Measurements from ENCODE around the gene SRR. TPM values are rescaled to one million over a fixed set of nuclear protein-coding genes. Genes with fewer than 3 reads are reported as not detected.

Gene SRR
- total RNA-seq, 2 donors from 2014 or later = 7.4 to 10.9 TPM

DNA sequence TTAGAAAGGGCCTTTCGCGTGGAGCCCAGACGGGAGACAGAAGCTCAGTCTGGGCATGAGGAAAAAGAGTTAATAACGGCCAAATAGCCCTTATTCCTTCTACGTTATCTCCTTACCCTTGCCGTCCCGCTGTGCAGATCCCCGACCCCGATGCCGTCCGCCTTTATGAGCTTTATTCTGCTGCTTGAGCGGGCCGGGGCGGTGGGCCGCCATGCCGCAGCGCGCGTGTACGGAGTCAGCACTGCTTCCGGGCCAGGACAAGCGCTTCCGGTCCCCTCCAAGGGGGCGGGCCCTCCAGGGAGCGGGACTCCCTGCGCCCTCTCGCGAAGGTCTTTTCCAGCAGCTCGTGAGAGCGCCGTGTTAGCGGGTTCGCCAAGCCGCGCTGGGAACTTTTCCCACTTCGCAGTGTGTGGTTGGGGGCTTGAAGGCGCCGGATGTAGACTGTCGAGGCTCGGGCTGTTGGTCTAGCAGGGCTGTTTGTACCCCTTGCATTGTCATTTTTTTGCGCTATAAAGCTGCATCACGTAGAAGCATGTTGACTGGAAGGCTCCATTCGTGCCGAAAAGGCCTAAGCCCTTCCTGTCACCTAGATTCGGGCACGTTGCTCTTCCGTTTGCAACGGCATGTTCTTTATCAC, 32.6 kb downstream of the SRR start, which contains the start of gene TSR1:
TSR1 (minus strand) TSS at position 243 of the 637 bp plus-strand sequence; CDS start at position 213, 30 bp downstream.
- intact Hi-C loops (cut with DNase I) = no loop called here
- DNase-seq (ENCODE audit: low spot score) = peak; percentile 98

DNA sequence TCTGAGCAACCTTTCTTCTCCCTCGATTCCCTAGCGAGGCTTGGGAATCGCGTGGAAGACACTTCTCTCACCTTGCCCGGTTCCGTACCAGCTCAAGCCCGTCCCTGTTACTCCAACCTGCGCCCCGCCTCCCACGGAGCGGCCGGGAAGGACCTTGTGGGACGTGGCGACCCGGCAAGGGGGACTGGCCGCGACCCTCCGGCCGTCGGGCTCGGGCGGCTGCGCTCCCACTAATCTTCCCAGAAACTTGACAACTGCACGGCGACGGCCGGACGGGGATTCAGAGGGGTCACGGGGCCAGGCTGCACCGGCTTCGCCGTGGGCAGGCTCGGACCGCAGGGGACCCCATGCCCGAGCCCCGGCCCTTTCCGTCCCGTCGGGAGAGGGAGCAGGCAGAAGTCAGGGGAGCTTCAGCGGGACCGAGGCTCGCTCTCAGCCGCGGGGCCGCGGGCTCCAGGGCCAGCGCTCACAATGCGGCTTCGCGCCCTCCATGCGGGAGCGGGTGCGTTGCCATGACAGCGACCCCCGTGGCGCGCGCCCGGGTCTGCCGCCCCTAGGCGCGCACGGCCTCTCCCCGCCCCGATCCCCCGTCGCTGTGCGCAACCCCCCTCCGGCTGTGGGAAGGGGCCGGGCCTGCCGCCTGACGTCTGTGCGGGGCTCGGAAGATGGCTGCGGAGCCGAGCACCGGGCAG, 33.2 kb downstream of the SRR start, which contains the start of gene SGSM2:
SGSM2 (plus strand) TSS at position 650 of the 692 bp plus-strand sequence. CDS start 188 bp downstream, outside the sequence.
- intact Hi-C loops (cut with DNase I) = no loop called here
- peak; percentile 88 for DNase-seq (ENCODE audit: low spot score)

DNA sequence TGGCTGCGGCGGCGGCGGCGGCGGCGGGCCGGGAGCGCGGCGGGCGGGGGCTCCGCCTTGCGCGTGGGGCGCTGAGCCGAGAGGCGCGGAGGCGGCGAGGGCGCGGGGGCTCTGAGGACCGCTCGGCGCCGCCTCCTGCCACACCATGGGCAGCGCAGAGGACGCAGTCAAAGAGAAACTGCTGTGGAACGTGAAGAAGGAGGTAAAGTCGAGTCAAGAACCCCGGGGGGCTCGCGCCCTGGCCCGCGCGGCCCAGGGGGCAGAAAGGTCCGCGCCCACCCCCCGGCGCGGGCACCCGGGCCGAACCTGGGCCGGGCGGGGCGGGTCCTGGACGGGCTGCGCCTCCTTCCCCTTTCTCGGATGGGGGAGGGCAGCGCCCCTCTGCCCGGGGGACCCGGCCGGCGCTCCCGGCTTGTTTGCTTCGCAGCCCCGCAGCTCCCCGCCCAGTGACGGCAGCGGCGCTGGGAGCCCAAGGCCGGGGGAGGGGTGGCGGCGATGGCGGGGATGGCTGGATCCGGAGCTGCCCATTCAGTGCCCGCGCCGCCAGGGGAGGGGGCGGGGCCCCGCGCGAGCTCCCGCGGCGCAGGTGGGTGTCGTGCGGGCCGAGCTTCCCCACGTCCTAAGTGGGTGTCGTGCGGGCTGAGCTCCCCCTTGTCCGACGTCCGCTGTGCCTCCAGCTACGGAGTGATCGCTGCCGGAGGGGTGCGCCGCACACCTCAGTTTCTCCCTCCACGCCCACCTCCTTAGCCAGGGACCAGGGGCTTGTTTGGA, 34.0 kb downstream of the SRR start:
- DNase-seq (ENCODE audit: low spot score) = peak; percentile 86
- intact Hi-C loops (cut with DNase I) = no loop called here

DNA sequence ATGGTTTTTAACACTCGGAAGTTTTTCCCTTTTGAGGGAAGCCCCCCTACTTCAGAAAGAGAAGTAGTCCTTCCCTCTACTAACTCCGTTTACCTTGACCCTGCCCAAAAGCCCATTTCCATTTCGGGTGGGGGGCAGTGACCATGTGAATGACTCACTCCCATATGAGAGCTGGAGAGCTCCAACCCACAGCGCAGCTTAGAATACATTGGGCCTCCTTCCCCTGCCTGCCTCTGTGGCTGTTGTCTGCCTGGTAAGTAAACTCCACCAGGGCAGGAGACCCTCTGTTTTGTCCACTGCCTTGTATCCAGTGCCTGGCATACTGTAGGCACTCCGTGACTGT, 34.5 kb downstream of the SRR start:
- DNase-seq (ENCODE audit: low spot score) = no peak
- intact Hi-C loops (cut with DNase I) = no loop called here

DNA sequence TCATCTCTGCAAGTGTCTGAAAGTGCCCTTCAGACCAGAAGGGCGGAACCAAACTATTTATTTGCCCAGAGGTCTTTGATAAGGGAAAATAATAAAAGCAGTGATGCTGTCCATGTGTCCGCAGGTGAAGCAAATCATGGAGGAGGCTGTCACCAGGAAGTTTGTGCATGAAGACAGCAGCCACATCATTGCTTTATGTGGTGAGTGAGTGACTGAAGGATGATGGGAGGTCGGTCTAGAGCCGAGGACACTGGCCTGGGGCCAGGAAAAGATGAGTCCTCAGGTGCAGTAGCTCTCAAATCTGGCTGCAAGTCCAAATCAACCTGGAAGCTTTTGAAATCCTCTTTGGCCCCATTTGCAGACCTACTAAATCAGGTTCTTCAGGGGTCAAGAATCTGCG, 39.7 kb downstream of the SRR start:
- intact Hi-C loops (cut with DNase I) = no loop called here
- DNase-seq (ENCODE audit: low spot score) = no peak

DNA sequence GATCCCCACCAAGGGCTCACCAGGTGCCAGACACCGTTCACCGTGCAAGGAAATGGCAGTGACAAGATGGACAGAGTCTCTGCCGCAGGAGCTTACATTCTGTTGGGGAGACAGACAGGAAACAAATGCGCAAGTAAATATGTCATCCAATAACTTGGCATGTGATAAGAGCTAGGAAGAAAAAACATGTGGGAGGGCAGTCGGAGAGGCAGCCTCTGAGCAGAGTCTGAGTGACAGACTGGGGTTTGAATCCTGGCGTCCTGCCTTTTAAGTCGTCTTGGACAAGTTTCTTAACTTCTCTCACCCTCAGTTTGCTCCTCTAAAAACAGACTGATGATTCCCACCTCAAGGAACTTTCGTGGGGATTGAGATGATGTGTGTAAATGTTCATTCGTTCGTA, 40.8 kb downstream of the SRR start:
- intact Hi-C loops (cut with DNase I) = no loop called here
- DNase-seq (ENCODE audit: low spot score) = no peak

DNA sequence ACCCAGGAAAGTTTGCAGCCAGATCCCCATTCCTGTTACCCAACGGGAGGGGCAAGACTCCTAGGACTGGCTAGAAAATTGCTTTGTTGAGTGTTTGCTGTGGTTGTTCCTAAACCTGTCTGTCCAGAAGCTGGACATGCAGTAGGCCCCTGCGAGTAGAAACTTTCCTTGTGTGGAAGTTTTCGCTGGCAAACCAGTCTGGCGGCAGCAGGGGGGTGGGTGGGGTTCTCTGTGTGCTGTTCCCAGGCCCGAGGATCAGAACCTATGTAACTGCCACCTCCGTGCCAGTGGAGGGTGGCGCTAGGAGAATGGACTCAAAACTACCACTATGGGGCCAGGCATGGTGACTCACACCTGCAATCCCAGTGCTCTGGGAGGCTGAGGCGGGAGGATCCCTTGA, 42.7 kb downstream of the SRR start:
- DNase-seq (ENCODE audit: low spot score) = no peak
- intact Hi-C loops (cut with DNase I) = no loop called here

DNA sequence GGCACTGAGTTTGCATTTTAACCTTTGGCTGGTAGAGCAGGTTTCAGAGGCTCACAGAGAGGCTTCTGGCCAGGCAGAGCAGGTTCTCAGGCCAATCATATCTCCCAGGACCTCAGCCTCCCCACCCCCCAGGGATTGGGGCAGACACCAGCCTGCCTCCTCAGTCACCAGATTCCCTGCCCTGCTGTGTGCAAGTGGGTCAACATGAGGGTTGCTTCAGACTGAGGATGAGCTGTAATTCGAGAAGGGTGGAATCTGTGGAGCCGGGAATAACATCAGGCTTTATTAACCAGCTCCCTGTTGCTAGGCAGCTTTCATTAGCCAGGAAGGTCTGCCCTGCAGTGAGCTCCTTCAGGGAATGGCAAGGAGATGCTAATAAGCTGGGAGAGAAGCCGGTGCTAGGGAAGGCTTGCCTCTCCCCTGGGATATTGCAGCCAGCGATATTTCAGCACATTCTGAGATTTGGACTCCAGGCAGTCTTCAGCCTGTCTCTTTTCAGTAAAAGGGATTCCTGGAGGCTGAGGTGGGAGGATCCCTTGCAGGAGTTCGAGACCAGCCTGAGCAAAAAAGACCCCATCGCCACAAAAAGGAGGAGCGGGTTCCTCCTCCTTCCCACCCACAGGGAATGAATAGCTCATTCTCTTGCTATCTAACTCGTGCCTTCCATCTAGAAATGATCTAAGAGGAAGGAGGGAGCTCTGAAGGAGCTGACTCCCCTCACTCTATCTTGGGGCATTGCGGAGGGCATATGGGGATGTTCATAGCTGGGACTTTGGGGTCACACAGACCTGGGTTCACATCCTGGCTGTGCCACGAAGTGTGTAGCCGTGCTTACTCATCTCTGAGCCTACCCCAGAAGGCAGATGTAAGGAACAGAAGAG, 44.3 kb downstream of the SRR start:
- no peak for DNase-seq (ENCODE audit: low spot score)
- intact Hi-C loops (cut with DNase I) = no loop called here

DNA sequence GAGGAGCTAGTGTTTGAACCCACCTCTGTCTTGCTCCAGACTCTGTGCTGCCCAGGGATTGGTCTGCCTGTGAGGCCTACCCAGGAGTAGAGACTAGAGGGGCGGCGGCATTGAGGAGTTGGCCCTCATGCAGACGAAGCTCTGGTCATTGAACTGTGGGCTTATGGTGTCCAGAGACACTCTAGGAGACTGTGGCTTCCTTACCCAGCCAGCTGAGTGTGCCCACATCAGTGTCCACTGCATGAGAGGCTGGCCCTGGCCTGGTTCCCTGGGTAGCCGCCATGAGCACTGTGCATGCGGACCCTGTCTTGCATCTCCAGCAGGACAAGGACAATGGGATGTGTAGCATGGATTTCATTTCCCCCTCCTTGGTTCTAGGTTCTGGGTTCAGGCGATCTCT, 47.5 kb downstream of the SRR start:
- peak; percentile 67 for DNase-seq (ENCODE audit: low spot score)
- intact Hi-C loops (cut with DNase I) = no loop called here

DNA sequence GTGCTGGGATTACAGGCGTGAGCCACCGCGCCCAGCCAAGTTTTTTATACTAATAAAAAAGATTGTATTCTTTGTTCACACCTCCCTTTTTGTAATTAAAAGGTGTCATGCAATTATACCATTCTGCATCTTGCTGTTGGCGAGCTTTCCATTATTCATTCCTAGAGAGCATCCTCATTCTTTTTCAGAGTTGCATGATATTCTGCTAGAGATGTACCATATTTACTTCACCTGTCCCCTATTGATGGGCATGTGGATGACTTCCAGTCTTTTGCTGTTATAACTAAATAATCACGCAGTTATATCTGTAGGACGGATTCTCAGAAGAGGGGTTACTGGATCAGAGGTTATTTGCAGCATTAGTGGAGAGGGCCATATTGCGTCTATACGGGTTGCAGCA, 50.6 kb downstream of the SRR start:
- DNase-seq (ENCODE audit: low spot score) = no peak
- intact Hi-C loops (cut with DNase I) = no loop called here

DNA sequence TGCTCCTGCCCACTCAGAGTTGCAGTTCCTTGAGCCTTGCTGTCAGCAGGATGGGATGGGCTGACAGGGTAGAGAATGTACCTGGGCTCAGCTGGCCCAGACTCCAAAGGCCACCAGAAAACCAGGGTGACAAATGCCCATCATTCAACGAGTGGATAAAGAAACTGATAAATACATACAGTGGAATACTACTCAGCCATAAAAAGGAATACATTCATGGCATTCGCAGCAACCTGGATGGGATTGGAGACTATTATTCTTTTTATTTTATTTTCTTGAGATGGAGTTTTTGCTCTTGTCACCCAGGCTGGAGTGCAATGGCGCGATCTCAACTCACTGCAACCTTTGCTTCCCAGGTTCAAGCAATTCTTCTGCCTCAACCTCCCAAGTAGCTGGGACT, 53.5 kb downstream of the SRR start:
- intact Hi-C loops (cut with DNase I) = no loop called here
- DNase-seq (ENCODE audit: low spot score) = peak; percentile 30

DNA sequence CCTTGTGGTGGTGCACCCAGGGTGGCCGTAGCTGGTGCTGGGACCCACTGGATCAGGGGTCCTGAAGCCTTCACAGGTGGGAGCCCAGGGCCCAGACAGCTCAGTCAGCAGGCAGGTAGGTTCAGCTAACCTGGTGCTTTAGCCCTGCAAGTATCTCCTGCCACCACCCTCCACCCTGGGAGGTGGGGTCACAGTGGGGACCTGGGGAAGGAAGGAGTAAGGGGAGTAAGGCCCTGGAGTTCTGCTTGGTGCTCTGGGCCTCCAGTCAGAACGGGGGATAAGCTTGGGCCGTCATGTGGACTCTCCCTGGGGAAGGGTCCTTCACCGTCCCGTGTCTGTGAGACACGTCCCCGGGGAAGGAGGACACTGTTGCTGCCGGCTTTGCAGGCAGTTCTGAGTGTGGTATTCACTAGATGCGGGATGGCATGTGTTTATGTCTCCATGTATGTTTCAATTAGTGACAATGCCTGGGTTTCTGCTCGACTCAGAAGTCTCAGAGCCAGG, 54.2 kb downstream of the SRR start:
- DNase-seq (ENCODE audit: low spot score) = no peak
- intact Hi-C loops (cut with DNase I) = no loop called here

DNA sequence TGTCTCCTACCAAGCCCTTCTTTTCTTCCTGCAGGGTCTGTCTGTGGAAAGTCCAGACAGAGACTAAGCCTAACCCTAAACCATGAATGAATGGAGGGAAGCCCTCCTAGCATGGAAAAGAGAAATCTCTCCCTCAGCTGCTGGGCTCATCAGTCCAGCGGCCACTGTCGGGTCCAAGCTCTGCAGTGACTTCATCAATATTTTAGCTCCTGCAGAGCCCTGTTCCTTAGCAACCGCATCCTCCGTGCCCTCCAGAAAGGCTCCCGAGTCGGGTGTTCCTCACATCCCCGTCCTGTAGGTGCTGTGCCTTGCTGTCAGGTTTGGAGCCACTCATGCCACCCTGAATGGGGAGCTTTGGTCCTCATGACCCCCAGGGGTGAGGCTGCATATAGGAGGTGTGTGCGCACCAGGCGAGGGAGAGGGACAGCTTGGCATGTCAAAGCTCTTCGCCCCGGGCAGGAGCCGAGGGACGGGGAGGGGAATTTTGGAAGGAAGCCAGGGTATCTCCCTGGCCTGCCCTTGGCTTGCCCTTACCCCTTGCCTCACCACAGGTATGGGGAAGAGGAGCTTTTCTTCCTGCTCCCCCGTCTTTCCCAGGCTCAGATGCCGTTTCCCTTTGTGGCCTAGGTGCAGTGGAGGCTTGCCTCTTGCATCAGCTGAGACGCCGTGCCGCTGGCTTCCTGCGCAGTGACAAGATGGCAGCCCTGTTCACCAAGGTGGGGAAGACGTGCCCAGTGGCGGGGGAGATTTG, 57.4 kb downstream of the SRR start:
- DNase-seq (ENCODE audit: low spot score) = no peak
- intact Hi-C loops (cut with DNase I) = no loop called here

DNA sequence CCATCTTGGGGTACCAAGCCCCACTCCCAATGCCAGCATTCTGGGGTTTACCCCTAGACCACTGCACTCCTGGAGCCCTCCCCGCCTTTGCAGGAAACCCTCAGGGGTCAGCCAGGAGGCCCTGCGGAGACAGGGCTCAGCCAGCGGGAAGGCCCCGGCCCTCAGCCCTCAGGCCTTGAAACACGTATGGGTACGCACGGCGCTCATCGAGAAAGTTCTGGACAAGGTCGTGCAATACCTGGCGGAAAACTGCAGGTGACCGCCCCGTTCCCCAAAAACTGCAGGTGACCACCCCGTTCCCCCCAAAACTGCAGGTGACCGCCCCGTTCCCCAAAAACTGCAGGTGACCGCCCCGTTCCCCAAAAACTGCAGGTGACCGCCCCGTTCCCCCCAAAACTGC, 58.3 kb downstream of the SRR start:
- intact Hi-C loops (cut with DNase I) = no loop called here

DNA sequence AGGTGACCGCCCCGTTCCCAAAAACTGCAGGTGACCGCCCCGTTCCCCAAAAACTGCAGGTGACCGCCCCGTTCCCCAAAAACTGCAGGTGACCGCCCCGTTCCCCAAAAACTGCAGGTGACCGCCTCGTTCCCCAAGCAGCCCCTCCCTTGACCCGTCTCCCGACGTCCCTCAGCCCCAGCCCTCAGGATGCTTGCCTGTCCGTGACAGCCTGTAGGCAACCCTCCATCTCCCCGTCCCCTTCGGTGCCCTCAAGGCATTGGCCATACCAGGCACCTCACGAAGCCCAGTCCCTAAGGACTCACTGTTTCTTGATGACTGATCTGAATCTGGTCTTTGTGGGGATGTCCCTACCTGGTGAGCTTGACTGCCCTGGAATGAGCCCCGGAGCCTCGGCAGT, 58.7 kb downstream of the SRR start:
- intact Hi-C loops (cut with DNase I) = no loop called here
- DNase-seq (ENCODE audit: low spot score) = no peak

More for the DNA sequence above, 58.3 kb downstream of the SRR start:
- DNase-seq (ENCODE audit: low spot score) = no peak

DNA sequence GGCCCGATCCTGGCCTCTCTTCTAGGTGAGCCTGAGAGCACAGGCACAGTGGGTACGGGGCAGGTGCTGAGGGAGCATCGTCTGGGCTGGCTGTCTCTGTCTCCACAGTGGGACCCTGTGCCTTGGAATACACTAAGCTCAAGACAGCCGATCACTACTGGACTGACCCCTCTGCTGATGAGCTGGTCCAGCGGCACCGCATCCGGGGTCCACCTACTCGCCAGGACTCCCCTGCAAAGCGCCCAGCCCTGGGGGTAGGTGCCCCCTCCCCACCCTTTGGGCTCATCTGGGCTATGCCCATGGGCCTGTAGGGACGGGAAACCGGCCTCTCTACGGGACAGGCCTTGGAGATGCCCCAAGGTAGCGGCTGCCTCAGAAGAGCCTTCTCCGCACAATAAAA, 59.1 kb downstream of the SRR start:
- intact Hi-C loops (cut with DNase I) = no loop called here

DNA sequence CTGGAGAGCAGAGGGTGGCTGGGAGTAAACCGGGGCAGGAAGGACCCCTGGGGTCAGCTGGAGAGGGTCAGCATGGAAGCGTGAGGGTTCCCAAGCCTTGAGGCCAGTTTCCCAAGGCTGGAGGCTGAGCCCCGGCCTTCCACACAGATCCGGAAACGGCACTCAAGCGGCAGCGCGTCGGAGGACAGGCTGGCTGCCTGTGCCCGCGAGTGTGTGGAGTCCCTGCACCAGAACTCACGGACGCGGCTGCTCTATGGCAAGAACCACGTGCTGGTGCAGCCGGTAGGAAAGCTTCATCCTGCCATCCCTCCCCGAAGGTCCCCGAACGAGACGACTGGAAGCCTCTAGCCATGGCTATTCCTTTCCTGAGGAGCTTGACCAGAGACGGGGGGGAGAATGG, 59.6 kb downstream of the SRR start:
- peak; percentile 73 for DNase-seq (ENCODE audit: low spot score)
- intact Hi-C loops (cut with DNase I) = no loop called here

More for the DNA sequence above, 59.1 kb downstream of the SRR start:
- DNase-seq (ENCODE audit: low spot score) = peak; percentile 74
